NCI-H1930 (cell line): Measurements from ENCODE around the gene OR6K6.

ENCODE experiments used
- DNase-seq, 2 experiments: peaks; one replicate each; lab custom pipeline; 2025; lab: John Stamatoyannopoulos, UW

OR6K6 gene, protein sequence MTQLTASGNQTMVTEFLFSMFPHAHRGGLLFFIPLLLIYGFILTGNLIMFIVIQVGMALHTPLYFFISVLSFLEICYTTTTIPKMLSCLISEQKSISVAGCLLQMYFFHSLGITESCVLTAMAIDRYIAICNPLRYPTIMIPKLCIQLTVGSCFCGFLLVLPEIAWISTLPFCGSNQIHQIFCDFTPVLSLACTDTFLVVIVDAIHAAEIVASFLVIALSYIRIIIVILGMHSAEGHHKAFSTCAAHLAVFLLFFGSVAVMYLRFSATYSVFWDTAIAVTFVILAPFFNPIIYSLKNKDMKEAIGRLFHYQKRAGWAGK

DNA sequence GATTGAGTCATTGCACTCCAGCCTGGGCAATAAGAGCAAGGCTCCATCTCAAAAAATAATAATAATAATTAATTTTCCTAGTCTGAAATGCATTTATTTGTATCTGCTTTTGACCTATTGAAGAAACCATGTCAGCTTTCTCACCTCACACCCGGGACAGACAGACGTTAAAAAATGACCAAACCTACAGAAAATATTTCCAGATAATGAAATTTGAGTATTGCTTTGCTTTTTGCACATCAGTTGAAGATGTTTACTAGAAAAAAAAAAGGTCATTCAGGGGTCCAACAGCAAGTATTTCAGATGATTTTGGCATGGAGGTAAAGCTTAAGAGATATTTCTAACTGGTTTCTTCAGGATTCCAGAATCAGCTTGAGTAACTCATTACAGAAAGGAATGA, at the start of gene OR6K6:
TSS of gene OR6K6 (plus strand) at position 301 of the 400 bp plus-strand sequence. CDS start 168 bp downstream, outside the sequence.
- DNase-seq, result no peak

DNA sequence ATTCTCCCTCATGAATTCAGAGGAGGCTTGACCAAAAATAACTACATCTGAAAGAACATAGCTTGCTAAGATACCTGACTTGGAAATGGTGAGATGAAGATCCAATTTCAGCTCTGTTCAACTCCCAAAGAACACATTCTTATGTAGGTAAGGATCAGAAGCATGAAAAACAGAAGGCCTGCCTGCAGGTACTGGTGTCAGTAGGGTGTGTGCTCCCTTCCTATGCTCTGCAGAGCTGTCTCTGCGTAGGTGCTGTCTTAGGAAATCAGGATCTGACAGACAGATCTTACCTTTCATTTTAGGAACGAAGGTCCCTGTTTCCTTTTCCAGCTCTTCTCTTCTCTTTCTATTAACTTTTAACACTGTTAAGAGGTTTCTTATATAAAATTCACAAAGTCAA, 48.4 kb upstream of the OR6K6 start:
- DNase-seq, result no peak

DNA sequence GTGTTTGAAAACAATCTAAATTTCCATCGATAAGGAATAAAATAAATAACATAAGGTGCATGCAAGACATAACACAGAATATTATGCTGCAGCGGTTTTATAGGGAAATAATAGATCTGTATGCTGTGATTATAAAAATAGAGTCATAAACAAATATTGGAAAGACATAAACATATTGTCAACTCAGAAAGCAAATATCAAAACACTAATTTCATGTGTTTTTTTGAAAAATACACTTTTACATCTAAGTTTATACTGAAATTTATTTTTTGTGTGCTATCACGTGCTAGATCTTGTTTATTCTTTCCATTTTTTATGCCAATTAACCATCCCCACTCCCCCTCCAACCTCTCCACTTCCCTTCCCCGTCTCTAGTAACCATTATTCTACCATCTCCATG, 43.4 kb upstream of the OR6K6 start:
- no peak for DNase-seq

DNA sequence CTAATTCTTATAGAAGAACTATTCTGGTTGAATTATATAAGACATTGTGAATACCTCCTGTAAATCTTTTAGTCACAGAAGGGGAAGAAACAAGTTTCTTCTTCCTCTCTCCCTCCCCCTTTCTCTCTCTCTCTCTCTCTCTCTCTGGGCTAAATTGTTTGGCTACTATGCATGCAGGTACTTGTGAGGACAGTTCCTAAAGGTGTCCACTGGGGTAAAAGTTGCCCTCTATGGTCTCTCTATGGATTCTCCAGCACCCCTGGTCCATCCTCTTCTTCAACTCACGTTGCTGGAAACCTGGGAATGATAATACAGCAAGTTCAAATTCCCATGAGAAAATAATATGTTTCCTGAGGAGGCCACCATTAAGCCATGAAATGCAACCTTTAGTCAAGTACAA, 39.8 kb upstream of the OR6K6 start:
- DNase-seq, result no peak

DNA sequence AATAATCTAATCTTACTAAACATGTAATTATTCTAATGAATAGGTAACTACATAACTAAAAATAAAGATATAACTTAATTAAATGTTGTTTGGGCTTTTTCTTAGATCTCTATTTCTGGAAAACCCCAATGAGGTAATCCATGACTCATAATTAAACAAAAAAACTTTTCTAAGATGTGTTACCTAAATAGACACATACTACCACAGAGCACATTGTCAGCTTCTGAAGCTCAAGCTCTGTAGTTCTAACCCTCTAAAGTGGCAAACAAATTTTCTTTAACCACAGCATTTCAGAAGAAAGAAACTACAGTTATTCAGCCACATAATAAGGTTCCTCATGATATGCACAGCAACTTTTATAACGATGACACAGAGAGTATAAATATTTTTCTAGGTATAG, 38.2 kb upstream of the OR6K6 start:
- DNase-seq, result no peak

DNA sequence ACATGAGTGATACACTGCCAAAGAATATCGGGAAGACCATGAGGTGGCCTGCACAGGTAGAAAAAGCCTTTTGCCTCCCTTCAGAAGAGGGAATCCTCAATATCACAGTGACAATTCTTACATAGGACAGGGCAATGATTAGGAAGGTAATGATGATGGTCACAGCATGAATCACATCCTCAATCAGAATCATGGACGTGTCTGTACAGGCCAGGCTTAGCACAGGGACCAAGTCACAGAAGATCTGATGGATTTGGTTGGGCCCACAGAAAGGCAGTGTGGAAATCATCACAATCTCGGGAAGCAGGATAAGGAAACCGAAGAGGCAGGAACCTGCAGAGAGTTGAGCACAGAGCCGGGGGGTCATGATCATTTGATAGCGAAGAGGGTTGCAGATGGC, 37.2 kb upstream of the OR6K6 start:
- DNase-seq, result no peak

DNA sequence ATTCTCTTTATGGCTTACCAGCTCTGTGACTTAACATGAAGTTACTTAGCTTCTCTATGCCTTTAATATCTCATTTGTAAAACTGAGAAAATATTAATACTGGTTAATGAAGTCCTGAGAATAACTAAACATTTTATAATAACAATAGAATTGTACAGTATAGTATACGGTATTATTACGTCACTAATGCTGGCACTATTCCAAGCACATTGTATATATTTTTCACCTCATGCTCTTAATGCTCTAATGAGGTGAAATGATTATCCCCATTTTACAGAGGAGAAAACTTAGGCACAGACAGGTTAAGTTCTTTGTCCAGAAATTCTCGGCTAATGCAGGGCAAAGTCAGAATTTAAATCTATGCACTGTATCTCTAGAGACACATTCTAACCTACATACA, 34.9 kb upstream of the OR6K6 start:
- no peak for DNase-seq

DNA sequence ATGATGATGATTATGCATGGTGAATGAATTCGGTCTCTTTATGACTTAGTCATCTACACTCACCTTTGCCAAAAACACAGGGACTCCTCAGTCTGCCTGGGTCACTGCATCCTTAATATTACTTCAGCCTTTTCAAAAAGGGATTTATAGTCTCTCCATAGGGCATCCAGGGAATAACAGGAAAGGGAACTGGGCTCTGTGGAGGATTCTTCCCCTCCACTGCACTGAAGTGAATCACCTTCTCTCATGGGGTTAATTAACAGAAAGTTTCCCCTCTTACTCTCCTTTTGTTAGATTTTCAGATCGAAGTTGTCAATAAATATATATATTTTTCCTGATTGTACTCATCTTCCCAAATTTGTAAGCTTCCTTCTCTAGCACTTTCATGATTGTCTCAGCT, 33.9 kb upstream of the OR6K6 start, which contains the start of gene OR6K3:
TSS of gene OR6K3 (minus strand) at position 101 of the 400 bp plus-strand sequence. CDS start 2,605 bp downstream, outside the sequence.
- DNase-seq, result no peak

DNA sequence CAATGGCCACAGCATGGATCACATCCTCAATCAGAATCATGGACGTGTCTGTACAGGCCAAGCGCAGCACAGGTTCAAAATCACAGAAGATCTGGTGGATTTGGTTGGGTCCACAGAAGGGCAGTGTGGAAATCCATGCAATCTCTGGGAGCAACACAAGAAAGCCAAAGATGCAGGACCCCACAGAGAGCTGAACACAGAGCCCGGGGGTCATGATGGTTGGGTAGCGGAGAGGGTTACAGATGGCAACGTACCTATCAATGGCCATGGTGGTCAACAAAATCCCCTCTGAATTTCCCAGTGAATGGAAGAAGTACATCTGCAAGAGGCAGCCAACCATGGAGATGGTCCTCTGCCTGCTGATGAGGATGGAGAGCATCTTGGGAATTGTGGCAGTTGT, 30.1 kb upstream of the OR6K6 start:
- no peak for DNase-seq

DNA sequence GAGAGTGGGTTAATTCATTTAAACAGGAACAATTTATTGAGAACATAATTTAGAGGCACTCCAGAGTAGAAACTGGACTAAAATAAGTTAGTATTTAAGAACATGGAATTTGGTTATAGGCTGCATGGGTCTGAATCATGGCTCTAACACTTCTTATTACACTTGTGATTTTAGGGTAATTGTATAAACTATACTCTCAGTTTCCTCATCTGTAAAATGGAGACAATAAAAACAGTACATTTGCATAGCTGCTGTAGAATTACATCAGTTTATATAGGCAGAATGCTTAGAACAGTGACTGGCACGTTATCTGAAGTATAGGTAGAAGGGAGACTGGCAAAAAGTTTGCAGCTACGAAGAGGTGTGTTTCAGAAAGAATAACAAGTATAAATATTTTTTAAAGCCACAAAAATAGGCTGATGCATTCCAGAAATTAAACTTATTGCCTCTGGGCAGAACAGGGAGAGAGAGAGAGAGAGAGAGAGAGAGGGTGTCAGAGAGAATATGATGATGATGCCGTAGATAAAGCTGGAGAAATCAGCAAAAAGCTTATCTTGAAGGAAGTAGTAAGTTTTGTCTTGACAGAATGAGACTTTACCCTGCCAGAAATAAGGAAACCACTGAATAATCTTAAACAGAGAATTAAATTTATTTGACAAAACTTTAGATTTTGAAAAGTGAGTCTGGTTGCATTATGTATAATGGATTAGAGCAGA, 25.9 kb upstream of the OR6K6 start:
- no peak for DNase-seq

DNA sequence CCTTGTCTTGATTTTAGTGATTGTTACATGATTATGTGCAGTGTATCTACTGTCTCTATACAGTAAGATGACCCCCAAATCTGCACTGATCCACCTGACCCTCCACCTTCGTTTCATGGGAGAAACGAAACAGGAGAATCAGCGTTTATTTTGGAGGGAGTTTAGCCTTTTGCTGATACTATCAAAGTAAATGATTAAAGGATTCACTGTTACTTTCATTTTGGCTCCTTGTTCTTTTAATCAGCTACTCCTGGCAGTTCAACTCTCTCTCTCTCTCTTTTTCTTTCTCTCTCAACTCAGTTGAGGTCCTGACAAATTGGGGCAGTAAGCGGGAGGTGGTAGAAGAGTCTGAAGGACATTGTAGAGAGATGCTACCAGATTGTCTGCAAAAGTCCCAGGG, 24.1 kb upstream of the OR6K6 start:
- no peak for DNase-seq

DNA sequence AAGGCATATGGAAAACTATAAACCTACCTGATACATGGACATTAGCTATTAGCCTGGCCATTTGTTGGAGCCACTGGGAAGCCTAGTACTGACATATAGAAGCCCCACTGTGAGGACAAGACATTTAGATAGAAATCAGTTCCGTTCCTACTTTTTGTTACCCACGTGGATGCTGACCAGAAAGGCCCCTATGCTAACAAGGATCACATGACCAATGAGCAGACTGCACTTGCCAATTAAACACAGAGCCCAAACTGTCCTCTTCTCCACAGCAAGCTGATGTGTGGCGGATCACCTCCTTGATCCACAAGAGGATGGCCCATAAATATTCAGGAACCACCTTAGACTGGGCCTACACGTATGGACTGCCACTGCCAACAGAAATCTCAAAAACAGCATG, 22.8 kb upstream of the OR6K6 start:
- DNase-seq, result no peak

DNA sequence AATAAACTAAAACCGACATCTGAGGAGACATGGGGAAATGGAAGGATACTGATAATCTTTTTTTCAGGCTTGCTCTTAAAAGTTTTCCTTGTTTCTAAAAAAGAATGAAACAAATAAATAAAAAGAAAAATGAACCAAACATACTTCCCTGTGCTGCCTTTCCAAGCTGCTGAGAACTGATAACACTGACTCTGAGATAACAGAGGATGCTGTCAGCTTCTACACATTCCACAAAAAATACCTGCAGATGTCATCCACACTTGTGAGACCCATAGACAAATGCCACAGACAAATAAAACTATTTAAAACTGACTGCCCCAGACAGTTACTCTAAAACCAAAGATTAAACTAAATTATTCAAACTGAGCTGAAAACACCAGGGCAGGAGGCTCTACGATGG, 22.0 kb upstream of the OR6K6 start:
- no peak for DNase-seq

DNA sequence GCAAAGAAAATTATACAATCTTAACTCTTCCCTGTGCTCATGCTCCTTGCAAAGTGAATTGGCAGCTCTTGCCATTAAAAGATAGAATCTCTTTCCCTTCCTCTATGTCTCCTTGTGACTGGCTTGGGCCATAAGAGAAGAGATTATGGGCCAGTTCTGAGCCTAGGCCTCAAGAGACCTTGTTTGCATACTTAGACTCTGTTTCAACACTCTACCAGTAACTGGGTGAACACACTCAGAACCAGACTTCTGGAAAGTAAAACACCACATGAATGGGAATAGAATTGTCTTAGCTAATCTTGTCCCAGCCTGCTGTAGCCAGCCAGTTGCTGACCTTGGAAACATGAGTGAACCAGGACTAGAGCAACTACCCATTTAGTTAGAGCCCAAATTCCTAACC, 18.7 kb upstream of the OR6K6 start:
- no peak for DNase-seq

DNA sequence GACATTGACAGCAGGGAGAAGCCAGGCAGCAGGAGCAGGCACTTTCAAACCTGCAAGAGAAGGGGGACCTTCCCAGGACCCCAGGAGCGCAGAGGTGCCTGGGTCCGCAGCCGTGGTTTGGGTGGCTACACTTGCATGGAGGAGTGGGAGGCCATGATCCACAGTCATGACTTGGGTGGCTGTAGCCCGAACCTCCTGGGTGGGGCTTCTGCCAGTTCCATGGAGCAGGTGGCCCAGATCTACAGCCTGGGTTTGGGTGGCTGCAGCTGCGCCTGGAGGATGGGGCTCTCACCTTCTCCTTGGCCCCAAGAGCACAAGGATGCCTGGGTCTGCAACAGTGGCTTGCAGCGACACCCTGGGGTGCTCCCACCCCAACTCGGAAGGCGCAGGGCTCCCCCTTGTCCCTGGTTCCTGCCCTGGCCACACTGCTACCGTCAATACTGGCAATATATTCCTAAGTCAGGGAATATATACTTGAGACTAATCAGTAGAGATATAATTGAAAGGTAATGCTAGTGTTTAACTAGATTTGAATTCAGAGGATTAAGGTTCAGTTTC, 2.3 kb upstream of the OR6K6 start:
- no peak for DNase-seq

DNA sequence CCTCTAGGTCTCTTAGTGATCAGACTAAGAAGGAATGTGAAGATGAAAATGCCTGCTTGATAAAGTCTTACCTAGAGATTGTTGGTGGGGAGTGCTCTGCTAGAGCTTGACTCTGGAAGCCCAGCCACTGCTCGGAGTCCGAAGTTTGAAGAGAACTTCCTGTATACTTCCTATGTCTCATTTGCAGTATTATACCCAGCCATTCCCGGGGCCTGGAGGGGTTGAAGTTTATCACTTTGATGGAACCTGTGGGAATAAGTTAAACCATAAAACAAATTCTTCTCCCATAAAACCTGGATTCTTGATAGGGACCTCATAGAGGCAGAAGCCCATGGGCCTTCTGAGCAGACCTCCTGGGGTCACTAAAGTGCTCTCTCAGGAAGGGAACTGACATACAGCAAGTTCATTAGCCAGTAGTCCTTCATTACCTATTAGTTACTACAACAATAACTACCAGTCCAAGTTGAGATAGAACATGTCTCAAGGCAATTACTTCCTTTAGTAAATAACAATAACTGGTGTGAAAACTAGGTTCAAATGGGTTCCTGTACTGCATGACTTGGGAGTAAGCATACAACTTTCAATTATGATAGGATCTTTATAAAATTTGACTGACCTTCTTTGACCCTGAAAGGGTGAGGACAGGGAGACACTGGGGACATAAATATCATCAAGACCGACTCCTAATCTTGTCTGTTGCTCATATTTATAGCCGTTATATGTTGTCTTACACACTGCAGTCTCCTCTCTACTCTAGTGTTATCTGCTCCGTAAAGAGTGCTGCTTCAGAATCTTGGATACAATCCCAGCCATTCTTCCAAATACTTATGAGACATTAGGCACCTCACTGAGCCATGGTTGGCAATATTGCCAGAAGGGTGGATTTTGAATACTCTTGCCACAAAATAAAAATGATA, 17.7 kb downstream of the OR6K6 start, which contains the start of gene OR6N1:
TSS of gene OR6N1 (minus strand) at position 246 of the 917 bp plus-strand sequence. CDS start 5,513 bp downstream, outside the sequence.
- no peak for DNase-seq

DNA sequence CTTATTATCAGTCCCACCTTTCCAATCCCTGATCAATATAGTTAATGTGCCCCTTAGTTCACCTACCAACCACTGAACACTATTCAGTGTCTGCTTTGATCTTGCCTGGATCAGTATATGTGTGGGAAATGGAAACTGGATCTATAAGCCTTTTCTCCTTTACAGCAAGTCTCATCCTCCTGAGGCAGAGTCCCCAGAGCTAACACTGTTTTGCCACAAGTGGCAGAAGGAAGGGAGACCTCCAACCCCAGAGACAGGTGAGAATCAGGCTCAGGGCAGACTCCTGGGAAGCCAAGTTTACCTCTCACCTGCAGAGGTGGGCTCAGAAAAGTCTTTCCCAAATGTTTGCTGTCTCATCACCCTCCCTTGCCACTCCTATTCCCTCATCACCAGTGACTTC, 26.6 kb downstream of the OR6K6 start, which contains the start of gene OR6N2:
TSS of gene OR6N2 (minus strand) at position 101 of the 400 bp plus-strand sequence. CDS start 3,569 bp downstream, outside the sequence.
- no peak for DNase-seq

DNA sequence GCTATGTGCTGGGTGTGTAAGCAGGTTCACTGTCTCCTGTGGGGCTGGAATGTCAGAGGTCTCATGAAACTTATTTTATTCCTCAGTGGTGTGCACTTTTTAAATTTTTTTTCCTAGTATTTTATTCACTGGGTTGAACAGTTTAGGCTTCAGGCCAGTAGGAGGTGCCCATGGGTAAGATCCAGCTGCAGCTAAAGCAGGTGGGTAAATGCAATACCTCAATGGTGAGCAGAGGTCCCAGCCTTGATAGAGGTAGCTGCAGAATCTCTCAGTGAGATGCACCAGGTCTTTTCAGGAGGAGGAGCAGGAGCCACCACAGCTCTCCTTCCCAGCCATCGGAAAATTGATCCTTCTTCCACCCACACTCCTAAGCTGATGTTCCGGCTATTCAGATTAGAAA, 39.1 kb downstream of the OR6K6 start:
- DNase-seq, result no peak

DNA sequence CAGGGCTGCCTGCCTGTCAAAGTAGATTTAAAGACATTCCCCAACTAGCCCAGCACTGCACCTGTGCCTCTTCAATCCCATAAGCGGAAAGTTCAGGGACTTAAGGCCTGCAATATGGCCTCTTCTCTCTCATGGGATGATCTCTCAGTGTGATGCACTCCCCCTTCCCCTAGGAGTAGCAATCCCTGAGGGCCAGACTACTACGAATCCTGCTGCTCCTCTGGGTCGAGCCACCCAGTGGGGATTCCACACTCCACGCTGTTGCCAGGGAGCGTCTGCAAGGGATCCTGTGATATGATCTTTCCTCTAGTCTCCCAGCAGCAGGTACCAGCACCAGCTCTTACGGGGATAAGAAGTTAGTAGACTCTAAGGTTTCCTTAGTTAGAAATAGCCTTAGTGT, 39.7 kb downstream of the OR6K6 start:
- DNase-seq, result no peak

DNA sequence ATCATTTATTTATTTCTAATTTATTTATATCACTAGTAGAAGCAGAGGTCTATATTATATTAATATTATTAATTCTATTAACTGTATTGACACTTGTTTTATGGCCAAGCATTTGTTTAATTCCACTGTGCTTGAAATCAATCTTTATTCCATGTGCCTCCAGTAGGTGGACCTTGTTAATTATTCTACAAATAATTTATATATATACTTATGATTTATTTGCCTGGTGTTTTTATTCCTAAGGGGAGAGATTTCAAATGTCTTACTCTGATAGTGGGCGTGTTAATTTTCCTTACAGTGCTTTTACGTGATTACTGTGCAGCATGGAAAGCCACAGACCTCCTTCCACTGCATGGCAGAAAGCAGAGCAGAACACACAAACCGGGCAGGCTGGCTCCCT, 44.0 kb downstream of the OR6K6 start:
- DNase-seq, result no peak

DNA sequence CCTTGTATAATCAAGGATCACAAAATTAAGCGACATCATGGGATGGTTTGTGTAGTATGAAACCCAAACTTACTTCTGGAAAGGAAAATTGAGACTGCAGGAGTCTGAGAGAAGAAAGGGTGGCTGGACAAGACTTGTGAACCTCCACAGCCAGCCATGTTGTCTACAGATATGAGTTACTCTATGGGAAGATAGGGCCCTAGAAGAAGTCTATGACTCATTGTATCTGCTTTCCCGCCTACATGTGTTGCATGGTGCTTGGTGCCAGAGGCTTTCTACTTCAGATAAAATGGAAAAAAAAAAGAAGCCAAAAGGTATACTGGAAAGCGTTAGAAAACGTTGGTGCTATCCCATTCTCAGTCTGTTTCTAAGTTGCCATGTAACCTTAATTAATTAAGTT, 45.2 kb downstream of the OR6K6 start:
- no peak for DNase-seq

DNA sequence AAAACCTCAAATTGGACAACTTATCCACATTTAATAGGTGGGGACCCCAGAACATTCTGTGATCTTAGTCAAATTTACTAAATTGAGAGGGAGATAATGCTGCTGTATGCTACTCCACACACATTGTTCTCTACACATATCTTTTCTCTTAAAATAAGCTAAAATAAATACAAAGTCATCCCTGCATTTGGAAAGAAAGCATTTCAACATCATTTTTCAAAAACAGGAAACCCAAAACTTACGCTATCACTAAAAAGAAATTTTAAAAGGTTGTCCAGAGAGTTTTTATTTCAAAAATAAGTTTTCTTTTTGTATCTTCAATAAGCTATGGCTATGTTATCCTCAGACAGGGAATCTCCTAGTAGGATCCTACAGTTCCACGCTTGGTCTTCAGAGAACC, 46.0 kb downstream of the OR6K6 start:
- no peak for DNase-seq
